Hepatic stellate cell (primary cell): ENCODE measurements around the gene FAM222A.
A peak's percentile ranks its signal among the peaks of the same experiment; 100 is the strongest.

Experiments used
- DNase-seq: peaks from one replicate; pipeline ENCODE4 v3.0.0; 2011; ENCODE audit warnings: low spot score

Gene FAM222A

GRCh38 chr12:109772622-109773321 is 59.1 kb downstream of the FAM222A start:
- no peak for DNase-seq

DNA sequence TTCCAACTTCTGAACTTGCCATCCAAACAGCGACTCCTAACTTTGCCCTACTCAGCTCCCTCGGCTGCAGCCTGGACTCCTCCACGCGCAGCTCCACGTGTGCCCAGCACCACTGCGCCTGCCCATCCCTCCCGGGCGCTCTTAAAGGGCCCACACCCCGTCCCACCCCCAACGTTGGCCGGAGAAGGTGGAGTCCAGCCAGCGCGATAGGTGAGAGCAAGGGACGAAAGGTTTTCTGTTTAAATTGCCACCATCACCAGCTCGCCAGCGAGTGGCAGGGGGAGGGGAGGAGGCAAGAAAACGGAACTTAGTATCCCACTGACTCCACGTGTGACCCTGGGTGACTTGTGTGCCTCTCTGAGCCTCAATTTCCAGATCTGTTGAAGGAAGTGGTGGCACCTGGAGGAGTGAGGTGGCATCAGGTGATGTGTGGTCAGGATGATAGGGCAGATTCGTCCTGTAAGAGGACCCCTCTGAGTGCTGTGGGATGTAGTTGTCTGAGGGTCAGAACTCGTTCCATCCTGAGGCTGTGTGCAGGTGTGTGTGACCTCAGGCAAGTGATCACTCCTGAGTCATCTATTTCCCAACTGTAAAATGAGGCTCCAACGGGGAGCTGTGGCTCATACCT is 59.9 kb downstream of the FAM222A start:
- DNase-seq: no peak

- peak; percentile 92 for DNase-seq
These were observed 61.7 kb downstream of the FAM222A start for GRCh38 chr12:109775172-109775881.

- DNase-seq: no peak
These were observed 63.0 kb downstream of the FAM222A start for GRCh38 chr12:109776624-109777023.

DNA sequence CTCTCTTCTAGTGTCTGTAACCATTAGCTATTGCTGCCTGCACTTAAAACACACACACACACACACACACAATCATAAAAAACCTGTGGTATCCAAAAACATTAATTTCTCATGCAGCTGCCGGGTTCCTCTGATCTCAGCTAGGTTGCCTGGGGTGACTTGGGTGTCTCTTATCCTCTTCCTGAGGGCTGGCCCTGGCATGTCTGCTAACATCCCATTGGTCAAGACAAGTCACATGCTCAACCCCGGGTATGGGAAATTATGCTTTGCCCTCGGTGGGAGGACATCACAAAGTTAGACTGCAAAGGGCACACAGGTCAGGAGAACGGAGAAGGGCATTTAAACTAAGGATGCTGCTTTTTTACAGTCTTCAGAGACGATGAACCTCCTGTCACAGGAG is 63.9 kb downstream of the FAM222A start:
- peak; percentile 85 for DNase-seq

GRCh38 chr12:109778684-109779083 is 65.1 kb downstream of the FAM222A start:
- no peak for DNase-seq

- no peak for DNase-seq
These were observed 65.8 kb downstream of the FAM222A start for GRCh38 chr12:109779382-109779781.

GRCh38 chr12:109781668-109782325 is 68.2 kb downstream of the FAM222A start:
- DNase-seq: no peak

- DNase-seq: no peak
These were observed 68.7 kb downstream of the FAM222A start for GRCh38 chr12:109782326-109782703.

GRCh38 chr12:109783135-109783964 is 69.7 kb downstream of the FAM222A start:
- DNase-seq: no peak

- no peak for DNase-seq
These were observed 70.3 kb downstream of the FAM222A start for GRCh38 chr12:109783965-109784244.

DNA sequence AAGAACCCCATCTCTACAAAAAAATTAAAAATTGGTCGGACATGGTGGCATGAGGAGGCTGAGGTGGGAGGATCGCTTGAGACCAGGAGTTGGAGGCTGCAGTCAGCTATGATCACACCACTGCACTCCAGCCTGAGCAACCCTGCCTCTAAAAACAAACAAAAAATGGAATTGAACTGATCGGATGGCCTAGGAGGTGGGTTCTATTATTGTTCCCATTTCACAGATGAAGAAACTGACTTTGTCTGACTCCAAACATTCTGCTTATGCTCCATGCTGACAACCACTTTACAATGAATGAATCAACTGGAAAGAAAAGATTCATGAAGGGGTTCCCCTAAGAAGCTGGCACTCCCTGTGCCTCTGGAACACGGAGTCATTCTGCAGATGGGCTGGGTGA is 72.2 kb downstream of the FAM222A start:
- no peak for DNase-seq

DNA sequence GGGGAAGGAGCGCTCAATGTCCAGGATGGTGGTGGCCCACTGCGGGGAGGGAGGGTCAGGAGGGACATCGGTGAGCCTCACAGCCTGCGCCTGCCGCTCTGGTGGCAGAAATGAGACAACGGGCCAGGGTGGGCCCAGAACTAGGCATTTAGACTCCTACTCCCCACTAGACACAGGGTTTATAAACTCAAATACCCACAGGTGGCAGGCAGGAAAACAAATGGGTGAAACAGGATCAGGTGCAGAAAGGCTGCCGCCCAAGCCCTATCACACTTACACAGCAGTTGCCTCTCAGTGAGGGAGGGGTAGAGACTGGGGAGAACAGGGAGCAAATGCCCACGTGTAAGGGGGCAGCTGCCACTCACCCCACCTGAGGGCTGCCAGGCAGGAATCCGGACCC is 73.2 kb downstream of the FAM222A start:
- DNase-seq: no peak

- DNase-seq: no peak
These were observed 76.0 kb downstream of the FAM222A start for GRCh38 chr12:109789526-109790048.

- DNase-seq: no peak
These were observed 79.4 kb downstream of the FAM222A start for GRCh38 chr12:109792992-109793391.

DNA sequence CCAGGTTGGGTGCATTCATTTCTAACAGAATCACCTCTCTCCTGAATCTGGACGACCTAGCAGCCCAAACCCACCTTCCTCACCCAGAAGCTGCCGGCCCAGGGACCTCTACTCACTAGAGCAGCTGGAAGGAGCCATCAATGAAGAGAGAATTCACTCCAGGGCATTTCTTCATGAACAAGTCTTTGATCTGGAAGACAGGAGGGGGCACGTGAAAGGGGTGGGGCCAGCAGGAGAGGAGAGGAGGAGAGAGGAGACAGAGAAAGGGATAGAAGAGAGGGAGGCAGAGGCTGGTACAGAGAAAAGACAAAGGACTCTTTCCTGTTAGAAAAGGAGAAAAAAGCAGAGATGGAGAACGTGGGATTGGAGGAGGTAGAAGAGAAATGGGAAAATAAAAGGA is 79.8 kb downstream of the FAM222A start:
- no peak for DNase-seq

DNA sequence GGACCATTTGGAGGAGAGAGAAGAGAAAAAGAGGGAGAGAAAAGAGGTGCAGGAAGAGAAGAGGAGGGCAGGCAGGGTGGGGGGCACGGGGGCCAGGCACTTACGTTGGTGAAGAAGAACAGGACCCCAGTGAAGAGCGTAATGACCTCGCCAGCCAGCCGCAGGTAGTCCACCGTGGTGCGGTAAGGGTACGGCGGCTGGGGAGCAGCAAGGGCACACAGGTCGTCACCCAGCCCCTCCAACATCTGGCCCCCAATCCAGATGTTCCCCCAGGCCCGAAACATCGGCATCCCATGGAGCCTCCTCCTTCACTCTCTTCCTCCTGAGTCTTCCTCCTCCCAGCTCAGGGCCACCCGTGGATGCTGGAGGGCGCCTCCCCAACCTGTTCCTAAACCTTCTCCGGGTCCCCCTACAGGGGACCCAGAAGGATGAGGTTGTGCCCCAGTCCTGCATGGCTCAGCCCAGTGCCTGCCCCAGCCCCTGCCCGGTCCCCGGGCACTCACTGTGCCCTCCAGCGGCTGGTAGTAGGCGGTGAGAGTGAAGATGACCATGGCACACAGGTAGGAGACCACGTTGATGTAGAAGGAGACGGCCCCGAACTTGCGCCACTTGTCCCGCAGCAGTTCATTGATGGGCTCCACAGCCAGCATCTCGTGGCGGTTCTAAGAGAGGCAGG is 80.3 kb downstream of the FAM222A start:
- DNase-seq: no peak

GRCh38 chr12:109795023-109795422 is 81.4 kb downstream of the FAM222A start:
- DNase-seq: peak; percentile 54

- no peak for DNase-seq
These were observed 82.4 kb downstream of the FAM222A start for GRCh38 chr12:109796057-109796456.

DNA sequence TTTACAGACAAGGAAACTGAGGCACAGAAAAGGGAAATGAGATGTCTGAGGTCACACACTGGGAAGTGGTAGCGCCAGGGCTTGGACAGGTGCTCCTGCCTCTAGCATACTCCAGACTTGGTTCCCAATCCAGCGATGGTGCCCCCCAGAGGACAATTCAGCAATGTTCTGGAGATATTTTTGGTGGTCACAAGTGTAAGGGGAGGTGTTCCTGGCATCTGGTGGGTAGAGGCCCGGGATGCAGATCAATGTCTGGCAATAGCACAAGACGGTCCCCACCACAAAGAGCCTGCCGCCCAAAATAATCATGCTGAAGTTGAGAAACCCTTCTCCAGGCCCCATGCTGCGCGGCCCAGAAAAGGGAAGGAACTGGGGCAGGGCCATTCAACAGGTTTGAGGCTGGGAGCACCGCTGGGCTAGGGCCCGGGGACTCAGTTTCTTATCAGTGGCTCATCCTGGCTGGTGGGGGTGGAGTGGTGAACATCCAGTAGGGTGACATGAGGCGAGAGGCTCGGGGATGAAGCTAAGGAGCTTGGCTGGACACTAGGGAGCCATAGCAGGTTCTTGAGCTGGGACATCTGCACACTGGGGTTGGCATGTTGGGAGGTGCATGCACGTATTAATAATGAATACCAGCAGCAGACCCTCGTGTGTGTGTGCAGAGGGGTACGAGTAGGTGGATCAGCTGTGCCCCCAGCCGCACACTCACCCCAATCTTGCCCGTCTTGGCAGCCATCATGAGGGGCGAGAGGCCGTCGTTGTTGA is 84.5 kb downstream of the FAM222A start:
- no peak for DNase-seq

DNA sequence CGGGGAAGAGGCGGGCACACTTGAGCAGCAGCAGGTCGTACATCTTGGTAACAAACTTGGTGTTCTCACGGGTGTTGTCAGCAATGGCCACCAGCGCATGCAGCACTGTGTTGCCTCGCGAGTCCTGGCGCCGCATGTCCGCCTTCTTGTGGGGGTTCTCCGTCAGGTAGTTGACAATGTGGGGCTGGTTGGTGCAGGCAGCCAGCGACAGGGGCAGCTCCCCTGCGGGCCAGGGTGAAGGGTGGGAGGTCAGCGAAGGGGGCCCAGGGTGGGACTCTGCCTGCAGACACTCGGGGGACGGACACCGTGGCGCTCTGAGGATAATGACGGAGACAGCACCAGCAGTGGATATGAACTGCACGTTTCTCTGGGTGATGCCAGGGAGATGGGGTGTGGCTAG is 85.1 kb downstream of the FAM222A start:
- DNase-seq: no peak
